Panc1 (cell line): Measurements from ENCODE around the gene OGFOD2.

Source experiments
- POLR2AphosphoS5 ChIP-seq: IDR thresholded peaks from 2 replicates; pipeline ENCODE4 v1.6.1; 2012; ENCODE audit warnings: mild to moderate bottlenecking, low read depth, low read length, moderate library complexity
- REST ChIP-seq, 2 experiments: IDR thresholded peaks; 2 replicates each; pipeline ENCODE4 v1.6.1; 2011 to 2012; ENCODE audit warnings: low read depth in 2 of 2, control low read depth in 1 of 2, low read length in 1 of 2, mild to moderate bottlenecking in 1 of 2, moderate library complexity in 1 of 2; ENCODE audit not compliant: insufficient read depth in 1 of 2
- SIN3A ChIP-seq: IDR thresholded peaks from 2 replicates; pipeline ENCODE4 v1.6.1; 2012; ENCODE audit warnings: low read depth, mild to moderate bottlenecking, low read length, moderate library complexity, borderline replicate concordance; ENCODE audit not compliant: insufficient read depth
- TCF7L2 ChIP-seq: IDR thresholded peaks from 2 replicates; pipeline ENCODE4 v1.6.1; 2011; ENCODE audit warnings: mild to moderate bottlenecking, low read depth, low read length, inconsistent platforms
- TF ChIP-seq, protein P1 (sequence below): fragments of 450-650 bp; IDR thresholded peaks from 2 replicates; pipeline ENCODE4 v1.5.1; 2017; ENCODE audit warnings: mild to moderate bottlenecking

- TF ChIP-seq, protein P1, sequence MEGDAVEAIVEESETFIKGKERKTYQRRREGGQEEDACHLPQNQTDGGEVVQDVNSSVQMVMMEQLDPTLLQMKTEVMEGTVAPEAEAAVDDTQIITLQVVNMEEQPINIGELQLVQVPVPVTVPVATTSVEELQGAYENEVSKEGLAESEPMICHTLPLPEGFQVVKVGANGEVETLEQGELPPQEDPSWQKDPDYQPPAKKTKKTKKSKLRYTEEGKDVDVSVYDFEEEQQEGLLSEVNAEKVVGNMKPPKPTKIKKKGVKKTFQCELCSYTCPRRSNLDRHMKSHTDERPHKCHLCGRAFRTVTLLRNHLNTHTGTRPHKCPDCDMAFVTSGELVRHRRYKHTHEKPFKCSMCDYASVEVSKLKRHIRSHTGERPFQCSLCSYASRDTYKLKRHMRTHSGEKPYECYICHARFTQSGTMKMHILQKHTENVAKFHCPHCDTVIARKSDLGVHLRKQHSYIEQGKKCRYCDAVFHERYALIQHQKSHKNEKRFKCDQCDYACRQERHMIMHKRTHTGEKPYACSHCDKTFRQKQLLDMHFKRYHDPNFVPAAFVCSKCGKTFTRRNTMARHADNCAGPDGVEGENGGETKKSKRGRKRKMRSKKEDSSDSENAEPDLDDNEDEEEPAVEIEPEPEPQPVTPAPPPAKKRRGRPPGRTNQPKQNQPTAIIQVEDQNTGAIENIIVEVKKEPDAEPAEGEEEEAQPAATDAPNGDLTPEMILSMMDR, result no peak
- TF ChIP-seq TCF7L2 (no peak), REST (IDR thresholded peaks at IDR 0.05; ENCODE audit: insufficient read depth in 1 of 2, low read depth in 2 of 2, low read length in 1 of 2) (no peak), SIN3A (no peak), POLR2AphosphoS5 (no peak)
Observed at GRCh38 chr12:122949405-122949804, 25.6 kb upstream of the OGFOD2 start.
